ENCODE results near the gene ANKRA2. TPM values are rescaled to one million over a fixed set of nuclear protein-coding genes. Genes with fewer than 3 reads are reported as not detected.
A peak's percentile ranks its signal among the peaks of the same experiment; 100 is the strongest.

The ANKRA2 gene
- total and polyA plus RNA-seq, 2 experiments from 2014 or later = 23.6 to 26.4 TPM

GRCh38 chr5:73523861-73524260, 41.6 kb downstream of the ANKRA2 start:
- 93% methylated on average over 1 of the region's 1 CpG for WGBS (ENCODE audit: low lambda C conversion rate, missing lambda C conversion rate)
- H3K4me2 ChIP-seq = no peak overlapping the region
- H3K36me3 ChIP-seq (replicated peaks; ENCODE audit: insufficient read depth, low read depth) = no peaks in the 10 kb centered on the region

GRCh38 chr5:73522989-73523388, 42.5 kb downstream of the ANKRA2 start:
- 91% methylated on average over 7 of the region's 7 CpGs for WGBS (ENCODE audit: low lambda C conversion rate, missing lambda C conversion rate)
- H3K27ac ChIP-seq = no peak overlapping the region
- TF ChIP-seq EZH2phosphoT487 (IDR thresholded peaks at IDR 0.05; ENCODE audit: low read depth, severe bottlenecking, unreplicated experiment) = no peak
- no peak for TF ChIP-seq EZH2 (IDR thresholded peaks at IDR 0.05; ENCODE audit: borderline replicate concordance)
- TF ChIP-seq CTCF (IDR thresholded peaks at IDR 0.05; ENCODE audit: poor library complexity) = no peak
- H2AFZ ChIP-seq = no peak overlapping the region
- no peaks in the 10 kb centered on the region for H3K9me3 ChIP-seq (ENCODE audit: low read depth)
- H3K4me1 ChIP-seq (ENCODE audit: insufficient read depth) = no peaks in the 10 kb centered on the region
- H3K36me3 ChIP-seq (replicated peaks; ENCODE audit: insufficient read depth, low read depth) = no peaks in the 10 kb centered on the region
- no peak for DNase-seq (ENCODE audit: low spot score)
- no peak overlapping the region for H3K4me2 ChIP-seq
- H3K79me2 ChIP-seq = no peaks in the 10 kb centered on the region
- no peaks in the 10 kb centered on the region for H3K27me3 ChIP-seq
- no peaks in the 10 kb centered on the region for H4K20me1 ChIP-seq (ENCODE audit: insufficient read depth, poor library complexity, severe bottlenecking)
- H3K4me3 ChIP-seq = no peak overlapping the region
- H3K9me2 ChIP-seq (replicated peaks; ENCODE audit: insufficient read depth) = no peaks in the 10 kb centered on the region

More at GRCh38 chr5:73523861-73524260, 41.6 kb downstream of the ANKRA2 start:
- Histone ChIP-seq H3K27ac (no peak overlapping the region), H3K27me3 (no peaks in the 10 kb centered on the region), H4K20me1 (ENCODE audit: insufficient read depth, poor library complexity, severe bottlenecking) (no peaks in the 10 kb centered on the region), H3K9me3 (ENCODE audit: low read depth) (no peaks in the 10 kb centered on the region), H3K79me2 (no peaks in the 10 kb centered on the region), H3K4me3 (no peak overlapping the region), H2AFZ (no peak overlapping the region), H3K9me2 (replicated peaks; ENCODE audit: insufficient read depth) (no peaks in the 10 kb centered on the region), H3K4me1 (ENCODE audit: insufficient read depth) (no peaks in the 10 kb centered on the region)
- TF ChIP-seq EZH2phosphoT487 (IDR thresholded peaks at IDR 0.05; ENCODE audit: low read depth, severe bottlenecking, unreplicated experiment) (no peak), CTCF (IDR thresholded peaks at IDR 0.05; ENCODE audit: poor library complexity) (no peak), EZH2 (IDR thresholded peaks at IDR 0.05; ENCODE audit: borderline replicate concordance) (no peak)
- DNase-seq (ENCODE audit: low spot score) = no peak

- Histone ChIP-seq H3K4me2 (peak overlapping the region; percentile 39), H3K79me2 (no peaks in the 10 kb centered on the region), H4K20me1 (ENCODE audit: insufficient read depth, poor library complexity, severe bottlenecking) (no peaks in the 10 kb centered on the region), H3K4me1 (ENCODE audit: insufficient read depth) (no peaks in the 10 kb centered on the region), H3K27ac (no peak overlapping the region), H3K9me2 (replicated peaks; ENCODE audit: insufficient read depth) (no peaks in the 10 kb centered on the region), H3K36me3 (replicated peaks; ENCODE audit: insufficient read depth, low read depth) (no peaks in the 10 kb centered on the region), H3K9me3 (ENCODE audit: low read depth) (no peaks in the 10 kb centered on the region), H3K27me3 (no peaks in the 10 kb centered on the region), H2AFZ (no peak overlapping the region), H3K4me3 (no peak overlapping the region)
- TF ChIP-seq CTCF (IDR thresholded peaks at IDR 0.05; ENCODE audit: poor library complexity) (peak; percentile 65), EZH2phosphoT487 (IDR thresholded peaks at IDR 0.05; ENCODE audit: low read depth, severe bottlenecking, unreplicated experiment) (no peak)
- DNase-seq (ENCODE audit: low spot score) = peak; percentile 87
- WGBS (ENCODE audit: low lambda C conversion rate, missing lambda C conversion rate) = 21% methylated on average over 16 of the region's 16 CpGs
These were observed 45.7 kb downstream of the ANKRA2 start for GRCh38 chr5:73519531-73520283.
